Suprapubic skin (tissue), 3 donors: Measurements from ENCODE around the gene FGF5.

ENCODE experiments used
- CTCF ChIP-seq, 2 donors: fragments of 200-600 bp in 1 of 2; fragments of 450-650 bp in 1 of 2; sonication (generic) in 1 of 2; IDR thresholded peaks; one replicate each; pipeline ENCODE4 v1.5.1; 2016 to 2019; ENCODE audit warnings: antibody characterized with exemption in 2 of 2, mild to moderate bottlenecking in 1 of 2, moderate library complexity in 1 of 2
- POLR2A ChIP-seq, 2 donors: fragments of 450-650 bp; IDR thresholded peaks; one replicate each; pipeline ENCODE4 v1.6.1; 2017; ENCODE audit warnings: antibody characterized with exemption in 2 of 2, mild to moderate bottlenecking in 2 of 2, moderate library complexity in 2 of 2

GRCh38 chr4:80263541-80264351 is 2.7 kb upstream of the FGF5 start:
- TF ChIP-seq POLR2A (IDR thresholded peaks at IDR 0.05) = no peak
- TF ChIP-seq CTCF (IDR thresholded peaks at IDR 0.05) = no peak
